Parathyroid adenoma (tissue), 2 donors: ENCODE data around the gene DACH2.

ENCODE experiments used
- H2AFZ ChIP-seq: fragments of 300-600 bp; sonication (generic); one replicate; pipeline ENCODE4 v1.7.0; 2017; ENCODE audit warnings: antibody characterized with exemption, mild to moderate bottlenecking
- H3K27ac ChIP-seq: fragments of 300-600 bp; sonication (generic); one replicate; pipeline ENCODE4 v1.7.0; 2017
- H3K27me3 ChIP-seq: fragments of 300-600 bp; sonication (generic); one replicate; pipeline ENCODE4 v1.7.0; 2017; ENCODE audit warnings: low read length; ENCODE audit not compliant: control insufficient read depth, insufficient read depth
- H3K36me3 ChIP-seq: fragments of 300-600 bp; sonication (generic); one replicate; pipeline ENCODE4 v1.7.0; 2017; ENCODE audit warnings: low read length; ENCODE audit not compliant: control insufficient read depth, insufficient read depth
- H3K4me1 ChIP-seq: fragments of 300-600 bp; sonication (generic); one replicate; pipeline ENCODE4 v1.7.0; 2017; ENCODE audit warnings: control low read depth
- H3K4me2 ChIP-seq: fragments of 300-600 bp; sonication (generic); one replicate; pipeline ENCODE4 v1.7.0; 2017; ENCODE audit warnings: low read length
- H3K4me3 ChIP-seq: fragments of 300-600 bp; sonication (generic); one replicate; pipeline ENCODE4 v1.7.0; 2017; ENCODE audit warnings: low read depth, low read length
- H3K79me2 ChIP-seq: fragments of 300-600 bp; sonication (generic); one replicate; pipeline ENCODE4 v1.7.0; 2017; ENCODE audit warnings: control low read depth
- H3K9ac ChIP-seq: fragments of 300-600 bp; sonication (generic); one replicate; pipeline ENCODE4 v1.7.0; 2017; ENCODE audit warnings: mild to moderate bottlenecking
- H3K9me3 ChIP-seq: fragments of 300-600 bp; sonication (generic); one replicate; pipeline ENCODE4 v1.7.0; 2017; ENCODE audit warnings: low read length; ENCODE audit not compliant: control insufficient read depth
- TF ChIP-seq, protein P1 (sequence below): fragments of 300-600 bp; sonication (generic); IDR thresholded peaks from one replicate; pipeline ENCODE4 v1.7.0; 2017; ENCODE audit warnings: antibody characterized with exemption, mild to moderate bottlenecking
- donor health status: primary hyperparathyroidism.

Gene DACH2

GRCh38 chrX:86192827-86193226 lies 44.6 kb downstream of the DACH2 start:
- Histone ChIP-seq H3K9me3 (no peaks in the 10 kb centered on the region), H3K79me2 (no peaks in the 10 kb centered on the region), H3K9ac (no peak overlapping the region), H3K4me1 (no peaks in the 10 kb centered on the region), H2AFZ (no peak overlapping the region), H3K27ac (no peak overlapping the region), H3K27me3 (no peaks in the 10 kb centered on the region), H3K4me2 (no peak overlapping the region), H3K36me3 (no peaks in the 10 kb centered on the region), H3K4me3 (no peak overlapping the region)
- TF ChIP-seq, protein P1, sequence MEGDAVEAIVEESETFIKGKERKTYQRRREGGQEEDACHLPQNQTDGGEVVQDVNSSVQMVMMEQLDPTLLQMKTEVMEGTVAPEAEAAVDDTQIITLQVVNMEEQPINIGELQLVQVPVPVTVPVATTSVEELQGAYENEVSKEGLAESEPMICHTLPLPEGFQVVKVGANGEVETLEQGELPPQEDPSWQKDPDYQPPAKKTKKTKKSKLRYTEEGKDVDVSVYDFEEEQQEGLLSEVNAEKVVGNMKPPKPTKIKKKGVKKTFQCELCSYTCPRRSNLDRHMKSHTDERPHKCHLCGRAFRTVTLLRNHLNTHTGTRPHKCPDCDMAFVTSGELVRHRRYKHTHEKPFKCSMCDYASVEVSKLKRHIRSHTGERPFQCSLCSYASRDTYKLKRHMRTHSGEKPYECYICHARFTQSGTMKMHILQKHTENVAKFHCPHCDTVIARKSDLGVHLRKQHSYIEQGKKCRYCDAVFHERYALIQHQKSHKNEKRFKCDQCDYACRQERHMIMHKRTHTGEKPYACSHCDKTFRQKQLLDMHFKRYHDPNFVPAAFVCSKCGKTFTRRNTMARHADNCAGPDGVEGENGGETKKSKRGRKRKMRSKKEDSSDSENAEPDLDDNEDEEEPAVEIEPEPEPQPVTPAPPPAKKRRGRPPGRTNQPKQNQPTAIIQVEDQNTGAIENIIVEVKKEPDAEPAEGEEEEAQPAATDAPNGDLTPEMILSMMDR = no peak

- Histone ChIP-seq H3K4me2 (no peak overlapping the region), H3K79me2 (no peaks in the 10 kb centered on the region), H3K27me3 (no peaks in the 10 kb centered on the region), H2AFZ (no peak overlapping the region), H3K36me3 (no peaks in the 10 kb centered on the region), H3K4me1 (no peaks in the 10 kb centered on the region), H3K9me3 (no peaks in the 10 kb centered on the region), H3K4me3 (no peak overlapping the region), H3K9ac (no peak overlapping the region), H3K27ac (no peak overlapping the region)
- TF ChIP-seq, protein P1 = no peak
Measured at GRCh38 chrX:86194758-86195157, 46.5 kb downstream of the DACH2 start.

DNA sequence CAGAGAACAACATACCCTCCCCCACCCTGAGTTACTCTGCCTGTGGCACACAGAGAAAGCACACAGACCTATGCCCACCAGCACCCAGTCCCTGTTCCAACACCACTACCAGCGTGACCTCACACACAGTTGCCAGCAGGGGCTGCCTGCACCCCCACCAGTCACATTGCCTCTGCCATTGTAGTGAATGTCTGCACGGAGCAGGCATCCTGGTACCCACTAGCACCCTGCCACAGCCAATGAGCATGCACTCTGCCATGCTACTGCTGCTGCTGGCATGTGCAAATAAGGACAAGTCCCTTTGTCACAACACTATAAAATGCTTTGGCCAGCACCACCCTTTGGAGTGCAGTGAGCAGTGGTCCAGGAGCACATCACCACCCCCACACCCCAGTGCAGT lies 47.1 kb downstream of the DACH2 start:
- no peak overlapping the region for H3K27ac ChIP-seq

GRCh38 chrX:86197815-86198214 lies 49.6 kb downstream of the DACH2 start:
- Histone ChIP-seq H3K4me2 (no peak overlapping the region), H3K9me3 (no peaks in the 10 kb centered on the region), H3K27ac (no peak overlapping the region), H3K27me3 (no peaks in the 10 kb centered on the region), H3K4me3 (no peak overlapping the region), H3K79me2 (no peaks in the 10 kb centered on the region), H3K4me1 (no peaks in the 10 kb centered on the region), H3K36me3 (no peaks in the 10 kb centered on the region), H2AFZ (no peak overlapping the region), H3K9ac (no peak overlapping the region)
- TF ChIP-seq, protein P1 = no peak

More for the DNA sequence above, 47.1 kb downstream of the DACH2 start:
- Histone ChIP-seq H3K4me1 (no peaks in the 10 kb centered on the region), H3K36me3 (no peaks in the 10 kb centered on the region), H3K4me3 (no peak overlapping the region), H3K27me3 (no peaks in the 10 kb centered on the region), H3K4me2 (no peak overlapping the region), H3K9ac (no peak overlapping the region), H3K79me2 (no peaks in the 10 kb centered on the region), H2AFZ (no peak overlapping the region), H3K9me3 (no peaks in the 10 kb centered on the region)
- TF ChIP-seq, protein P1 = no peak

GRCh38 chrX:86210772-86211171 lies 62.5 kb downstream of the DACH2 start:
- TF ChIP-seq, protein P1 = no peak
- H3K4me3 ChIP-seq = no peak overlapping the region

More at GRCh38 chrX:86210772-86211171, 62.5 kb downstream of the DACH2 start:
- no peaks in the 10 kb centered on the region for H3K4me1 ChIP-seq
- no peak overlapping the region for H3K4me2 ChIP-seq
- no peaks in the 10 kb centered on the region for H3K27me3 ChIP-seq
- H2AFZ ChIP-seq = no peak overlapping the region
- no peaks in the 10 kb centered on the region for H3K9me3 ChIP-seq
- H3K27ac ChIP-seq = no peak overlapping the region
- H3K36me3 ChIP-seq = no peaks in the 10 kb centered on the region
- no peak overlapping the region for H3K9ac ChIP-seq
- no peaks in the 10 kb centered on the region for H3K79me2 ChIP-seq
